HEK293 (cell line): ENCODE measurements around the gene ORM2.

Source experiments
- CTCF ChIA-PET: fragments of 350-600 bp; formaldehyde crosslinking; extraction: SDS; loops from one replicate; lab custom pipeline; 2021; ENCODE audit warnings: antibody characterized with exemption; lab: Yijun Ruan, JAX
- POLR2A ChIA-PET: fragments of 300-600 bp; formaldehyde crosslinking; extraction: SDS; loops from one replicate; lab custom pipeline; 2020; ENCODE audit warnings: antibody characterized with exemption, inconsistent platforms; lab: Yijun Ruan, JAX
- H3K27ac ChIP-seq: fragments of 200-500 bp; sonication (Bioruptor generic); 2 replicates; pipeline ENCODE4 v1.5.1; 2014; ENCODE audit warnings: low read depth, low read length, control low read depth, inconsistent platforms; ENCODE audit errors: extremely low read depth
- H3K36me3 ChIP-seq, 2 experiments: fragments of 200-500 bp in 1 of 2; sonication (Bioruptor generic) in 1 of 2; 1 replicate in 1 of 2; 2 replicates in 1 of 2; pipeline ENCODE4 v1.5.1; 2014 to 2017; ENCODE audit warnings: inconsistent platforms in 2 of 2, low read length in 2 of 2; ENCODE audit not compliant: control insufficient read depth in 2 of 2, insufficient read depth in 1 of 2
- H3K4me1 ChIP-seq: fragments of 200-500 bp; sonication (Bioruptor generic); 2 replicates; pipeline ENCODE4 v1.5.1; 2014; ENCODE audit warnings: mild to moderate bottlenecking, low read length, inconsistent platforms; ENCODE audit not compliant: control insufficient read depth, insufficient read depth
- H3K4me3 ChIP-seq: 2 replicates; pipeline ENCODE4 v1.5.1; 2011; ENCODE audit warnings: low read depth, mild to moderate bottlenecking, control low read depth, low read length, moderate library complexity
- H3K9me3 ChIP-seq: fragments of 200-500 bp; sonication (Bioruptor generic); 2 replicates; pipeline ENCODE4 v1.5.1; 2014; ENCODE audit warnings: low read depth, low read length, inconsistent platforms; ENCODE audit not compliant: control insufficient read depth, insufficient read depth
- BCL11A ChIP-seq: fragments of 450-650 bp; formaldehyde crosslinking; IDR thresholded peaks from 2 replicates; pipeline ENCODE4 v1.5.1; 2016; ENCODE audit warnings: low read depth, missing biosample characterization, missing genetic modification characterization
- EGR2 ChIP-seq: fragments of 450-650 bp; formaldehyde crosslinking; IDR thresholded peaks from 2 replicates; pipeline ENCODE4 v1.5.1; 2016; ENCODE audit warnings: low read depth, missing biosample characterization, missing genetic modification characterization
- FEZF1 ChIP-seq: fragments of 450-650 bp; formaldehyde crosslinking; IDR thresholded peaks from 2 replicates; pipeline ENCODE4 v1.5.1; 2016; ENCODE audit warnings: missing biosample characterization, missing genetic modification characterization
- GLIS2 ChIP-seq: fragments of 450-650 bp; formaldehyde crosslinking; IDR thresholded peaks from 2 replicates; pipeline ENCODE4 v1.5.1; 2016; ENCODE audit warnings: missing biosample characterization, missing genetic modification characterization
- IKZF3 ChIP-seq: fragments of 450-650 bp; IDR thresholded peaks from 2 replicates; pipeline ENCODE4 v1.5.0; 2018; ENCODE audit warnings: missing biosample characterization, mild to moderate bottlenecking, missing genetic modification characterization, moderate library complexity
- OVOL3 ChIP-seq: fragments of 450-650 bp; formaldehyde crosslinking; IDR thresholded peaks from 2 replicates; pipeline ENCODE4 v1.5.1; 2016; ENCODE audit warnings: missing biosample characterization, missing genetic modification characterization
- RBAK ChIP-seq: fragments of 450-650 bp; formaldehyde crosslinking; IDR thresholded peaks from 2 replicates; pipeline ENCODE4 v1.5.1; 2016; ENCODE audit warnings: missing biosample characterization, missing genetic modification characterization
- TRIM28 ChIP-seq: IDR thresholded peaks from 2 replicates; pipeline ENCODE4 v1.6.1; 2011; ENCODE audit warnings: low read length, control low read depth, borderline replicate concordance
- ZBTB44 ChIP-seq: fragments of 450-650 bp; IDR thresholded peaks from 2 replicates; pipeline ENCODE4 v1.5.1; 2018; ENCODE audit warnings: missing biosample characterization, mild to moderate bottlenecking, missing genetic modification characterization
- ZBTB8A ChIP-seq: fragments of 450-650 bp; formaldehyde crosslinking; IDR thresholded peaks from 2 replicates; pipeline ENCODE4 v1.5.1; 2016; ENCODE audit warnings: missing biosample characterization, missing genetic modification characterization
- ZFHX2 ChIP-seq: fragments of 450-650 bp; formaldehyde crosslinking; conservative IDR thresholded peaks from 2 replicates; pipeline ENCODE4 v1.5.1; 2016; ENCODE audit warnings: missing biosample characterization, missing genetic modification characterization
- ZNF169 ChIP-seq: fragments of 450-650 bp; formaldehyde crosslinking; IDR thresholded peaks from 2 replicates; pipeline ENCODE4 v1.5.1; 2016; ENCODE audit warnings: missing biosample characterization, missing genetic modification characterization
- ZNF175 ChIP-seq: fragments of 450-650 bp; formaldehyde crosslinking; IDR thresholded peaks from 2 replicates; pipeline ENCODE4 v1.5.1; 2016; ENCODE audit warnings: missing biosample characterization, missing genetic modification characterization
- ZNF18 ChIP-seq: fragments of 450-650 bp; formaldehyde crosslinking; IDR thresholded peaks from 2 replicates; pipeline ENCODE4 v1.5.1; 2016; ENCODE audit warnings: missing biosample characterization, missing genetic modification characterization
- ZNF2 ChIP-seq: fragments of 450-650 bp; formaldehyde crosslinking; IDR thresholded peaks from 2 replicates; pipeline ENCODE4 v1.5.1; 2016; ENCODE audit warnings: missing biosample characterization, missing genetic modification characterization
- ZNF202 ChIP-seq: fragments of 450-650 bp; formaldehyde crosslinking; IDR thresholded peaks from 2 replicates; pipeline ENCODE4 v1.5.1; 2016; ENCODE audit warnings: missing biosample characterization, missing genetic modification characterization, borderline replicate concordance
- ZNF394 ChIP-seq: fragments of 450-650 bp; formaldehyde crosslinking; IDR thresholded peaks from 2 replicates; pipeline ENCODE4 v1.5.1; 2016; ENCODE audit warnings: missing biosample characterization, missing genetic modification characterization, mild to moderate bottlenecking, moderate library complexity, borderline replicate concordance
- ZNF423 ChIP-seq: fragments of 450-650 bp; formaldehyde crosslinking; IDR thresholded peaks from 2 replicates; pipeline ENCODE4 v1.5.1; 2016; ENCODE audit warnings: missing biosample characterization, missing genetic modification characterization
- ZNF530 ChIP-seq: fragments of 450-650 bp; formaldehyde crosslinking; IDR thresholded peaks from 2 replicates; pipeline ENCODE4 v1.5.1; 2016; ENCODE audit warnings: low read depth, missing biosample characterization, missing genetic modification characterization
- ZNF654 ChIP-seq: fragments of 450-650 bp; formaldehyde crosslinking; IDR thresholded peaks from 2 replicates; pipeline ENCODE4 v1.5.1; 2016; ENCODE audit warnings: low read depth, missing biosample characterization, missing genetic modification characterization
- ZNF660 ChIP-seq: fragments of 450-650 bp; IDR thresholded peaks from 2 replicates; pipeline ENCODE4 v1.5.1; 2018; ENCODE audit warnings: missing biosample characterization, mild to moderate bottlenecking, missing genetic modification characterization
- ZNF701 ChIP-seq: fragments of 450-650 bp; formaldehyde crosslinking; IDR thresholded peaks from 2 replicates; pipeline ENCODE4 v1.5.1; 2016; ENCODE audit warnings: missing biosample characterization, missing genetic modification characterization
- ZNF843 ChIP-seq: fragments of 450-650 bp; formaldehyde crosslinking; IDR thresholded peaks from 2 replicates; pipeline ENCODE4 v1.5.1; 2016; ENCODE audit warnings: missing biosample characterization, missing genetic modification characterization
- ZSCAN23 ChIP-seq: fragments of 450-650 bp; formaldehyde crosslinking; IDR thresholded peaks from 2 replicates; pipeline ENCODE4 v1.5.1; 2016; ENCODE audit warnings: missing biosample characterization, missing genetic modification characterization
- ZXDB ChIP-seq: fragments of 450-650 bp; formaldehyde crosslinking; IDR thresholded peaks from 2 replicates; pipeline ENCODE4 v1.5.1; 2016; ENCODE audit warnings: missing biosample characterization, missing genetic modification characterization
- TF ChIP-seq, protein P1 (sequence below): fragments of 450-650 bp; formaldehyde crosslinking; IDR thresholded peaks from 2 replicates; pipeline ENCODE4 v1.5.1; 2017; ENCODE audit warnings: missing biosample characterization, missing genetic modification characterization
- TF ChIP-seq, protein P2 (sequence below): fragments of 450-650 bp; formaldehyde crosslinking; IDR thresholded peaks from 2 replicates; pipeline ENCODE4 v1.5.1; 2017; ENCODE audit warnings: missing biosample characterization, missing genetic modification characterization
- TF ChIP-seq, protein P3 (sequence below): fragments of 450-650 bp; formaldehyde crosslinking; IDR thresholded peaks from 2 replicates; pipeline ENCODE4 v1.5.1; 2016; ENCODE audit warnings: missing biosample characterization, missing genetic modification characterization

Gene ORM2

DNA sequence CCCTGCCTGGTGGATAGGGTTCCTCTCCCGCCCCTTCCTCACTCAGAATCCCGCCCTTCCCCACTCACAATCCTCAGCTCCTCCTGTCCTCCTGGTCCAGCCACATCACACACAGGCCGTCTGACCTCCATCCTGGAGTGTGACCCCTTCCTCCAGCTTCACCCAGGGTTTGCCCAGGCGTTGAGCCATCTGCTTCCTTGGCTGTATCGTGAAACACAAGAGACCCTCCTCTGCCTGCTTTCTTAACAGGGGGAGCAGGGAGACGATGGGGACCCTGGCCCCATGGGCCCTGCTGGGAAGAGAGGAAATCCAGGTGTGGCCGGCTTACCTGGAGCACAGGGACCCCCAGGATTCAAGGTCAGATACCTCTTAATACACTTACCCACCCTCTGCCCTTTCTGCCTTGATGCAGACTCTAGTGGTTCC lies 39.1 kb upstream of the ORM2 start (continued):
- no peak for TF ChIP-seq ZBTB8A (tag by site-specific recombination)
- TF ChIP-seq, all 188 proteins: peak for 0

- CTCF ChIA-PET, result interaction anchor here (0.5 to 8.5 kb wide), 67 partner anchors 9 to 657 kb away, joined by 3 to 225 read pairs (median 4); partner anchors contain the start of genes AMBP, COL27A1 and KIF12
- TF ChIP-seq ZNF843, result no peak
- TF ChIP-seq ZNF175 (tag by site-specific recombination), result no peak
- TF ChIP-seq ZFHX2, result peak; percentile 42
- no peak for TF ChIP-seq GLIS2
- no peak for TF ChIP-seq OVOL3 (tag by site-specific recombination)
- 0 out of 2 replicates have a peak, but pooled peaks have one; percentile 20 for TF ChIP-seq IKZF3 (tag by site-specific recombination)
- TF ChIP-seq ZXDB, result no peak
- TF ChIP-seq ZNF660 (tag by site-specific recombination), result no peak
- TF ChIP-seq RBAK (tag by site-specific recombination), result no peak
- TF ChIP-seq, protein P1, sequence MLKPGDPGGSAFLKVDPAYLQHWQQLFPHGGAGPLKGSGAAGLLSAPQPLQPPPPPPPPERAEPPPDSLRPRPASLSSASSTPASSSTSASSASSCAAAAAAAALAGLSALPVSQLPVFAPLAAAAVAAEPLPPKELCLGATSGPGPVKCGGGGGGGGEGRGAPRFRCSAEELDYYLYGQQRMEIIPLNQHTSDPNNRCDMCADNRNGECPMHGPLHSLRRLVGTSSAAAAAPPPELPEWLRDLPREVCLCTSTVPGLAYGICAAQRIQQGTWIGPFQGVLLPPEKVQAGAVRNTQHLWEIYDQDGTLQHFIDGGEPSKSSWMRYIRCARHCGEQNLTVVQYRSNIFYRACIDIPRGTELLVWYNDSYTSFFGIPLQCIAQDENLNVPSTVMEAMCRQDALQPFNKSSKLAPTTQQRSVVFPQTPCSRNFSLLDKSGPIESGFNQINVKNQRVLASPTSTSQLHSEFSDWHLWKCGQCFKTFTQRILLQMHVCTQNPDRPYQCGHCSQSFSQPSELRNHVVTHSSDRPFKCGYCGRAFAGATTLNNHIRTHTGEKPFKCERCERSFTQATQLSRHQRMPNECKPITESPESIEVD (tag by site-specific recombination), result no peak
- TF ChIP-seq ZNF423 (tag by site-specific recombination), result no peak
- TF ChIP-seq ZNF18, result no peak
- TF ChIP-seq ZNF530, result no peak
- TF ChIP-seq ZNF394, result no peak
- TF ChIP-seq FEZF1, result no peak
- no peak for TF ChIP-seq ZNF2 (tag by site-specific recombination)
- TF ChIP-seq, protein P2, sequence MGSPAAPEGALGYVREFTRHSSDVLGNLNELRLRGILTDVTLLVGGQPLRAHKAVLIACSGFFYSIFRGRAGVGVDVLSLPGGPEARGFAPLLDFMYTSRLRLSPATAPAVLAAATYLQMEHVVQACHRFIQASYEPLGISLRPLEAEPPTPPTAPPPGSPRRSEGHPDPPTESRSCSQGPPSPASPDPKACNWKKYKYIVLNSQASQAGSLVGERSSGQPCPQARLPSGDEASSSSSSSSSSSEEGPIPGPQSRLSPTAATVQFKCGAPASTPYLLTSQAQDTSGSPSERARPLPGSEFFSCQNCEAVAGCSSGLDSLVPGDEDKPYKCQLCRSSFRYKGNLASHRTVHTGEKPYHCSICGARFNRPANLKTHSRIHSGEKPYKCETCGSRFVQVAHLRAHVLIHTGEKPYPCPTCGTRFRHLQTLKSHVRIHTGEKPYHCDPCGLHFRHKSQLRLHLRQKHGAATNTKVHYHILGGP (tag by site-specific recombination), result no peak
- TF ChIP-seq ZNF202 (tag by site-specific recombination), result no peak
- TF ChIP-seq TRIM28, result no peak
- no peak for TF ChIP-seq ZSCAN23 (tag by site-specific recombination)
- no peak for TF ChIP-seq ZNF701 (tag by site-specific recombination)
- 0 out of 2 replicates have a peak, but pooled peaks have one; percentile 21 for TF ChIP-seq EGR2 (tag by site-specific recombination)
- no peak for TF ChIP-seq ZNF169 (tag by site-specific recombination)
- TF ChIP-seq BCL11A, result no peak
- no peak for TF ChIP-seq ZBTB44 (tag by site-specific recombination)
- TF ChIP-seq ZNF654 (tag by site-specific recombination), result peak; percentile 72
- TF ChIP-seq, protein P3, sequence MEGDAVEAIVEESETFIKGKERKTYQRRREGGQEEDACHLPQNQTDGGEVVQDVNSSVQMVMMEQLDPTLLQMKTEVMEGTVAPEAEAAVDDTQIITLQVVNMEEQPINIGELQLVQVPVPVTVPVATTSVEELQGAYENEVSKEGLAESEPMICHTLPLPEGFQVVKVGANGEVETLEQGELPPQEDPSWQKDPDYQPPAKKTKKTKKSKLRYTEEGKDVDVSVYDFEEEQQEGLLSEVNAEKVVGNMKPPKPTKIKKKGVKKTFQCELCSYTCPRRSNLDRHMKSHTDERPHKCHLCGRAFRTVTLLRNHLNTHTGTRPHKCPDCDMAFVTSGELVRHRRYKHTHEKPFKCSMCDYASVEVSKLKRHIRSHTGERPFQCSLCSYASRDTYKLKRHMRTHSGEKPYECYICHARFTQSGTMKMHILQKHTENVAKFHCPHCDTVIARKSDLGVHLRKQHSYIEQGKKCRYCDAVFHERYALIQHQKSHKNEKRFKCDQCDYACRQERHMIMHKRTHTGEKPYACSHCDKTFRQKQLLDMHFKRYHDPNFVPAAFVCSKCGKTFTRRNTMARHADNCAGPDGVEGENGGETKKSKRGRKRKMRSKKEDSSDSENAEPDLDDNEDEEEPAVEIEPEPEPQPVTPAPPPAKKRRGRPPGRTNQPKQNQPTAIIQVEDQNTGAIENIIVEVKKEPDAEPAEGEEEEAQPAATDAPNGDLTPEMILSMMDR (tag by site-specific recombination), result peak; percentile 49; the same call in 1 of the 2 replicates
Measured at GRCh38 chr9:114291064-114291474, 38.6 kb upstream of the ORM2 start.

More at GRCh38 chr9:114291064-114291474, 38.6 kb upstream of the ORM2 start:
- Histone ChIP-seq H3K4me1 (no peaks in the 10 kb centered on the region), H3K27ac (no peak overlapping the region), H3K36me3 (peaks cover 0 to 13% of the 10 kb centered on the region in 2 experiments; a peak in 2 of 3 replicates), H3K9me3 (no peaks in the 10 kb centered on the region), H3K4me3 (no peak overlapping the region)
- POLR2A ChIA-PET, result interaction anchor here (1.0 to 1.4 kb wide), 3 partner anchors 136 to 183 kb away, joined by 3 to 9 read pairs (median 3); partner anchors contain the start of gene COL27A1
